ENCODE data around the gene RPTOR. TPM values are rescaled to one million over a fixed set of nuclear protein-coding genes. Genes with fewer than 3 reads are reported as not detected.
A peak's percentile ranks its signal among the peaks of the same experiment; 100 is the strongest.

The RPTOR gene
- total and polyA plus RNA-seq, 10 of the 15 experiments (the other 5 are each of a cell fraction or from before 2014, with no cell fraction given) = 0.18 to 32.1 (median 7.8) TPM

DNA sequence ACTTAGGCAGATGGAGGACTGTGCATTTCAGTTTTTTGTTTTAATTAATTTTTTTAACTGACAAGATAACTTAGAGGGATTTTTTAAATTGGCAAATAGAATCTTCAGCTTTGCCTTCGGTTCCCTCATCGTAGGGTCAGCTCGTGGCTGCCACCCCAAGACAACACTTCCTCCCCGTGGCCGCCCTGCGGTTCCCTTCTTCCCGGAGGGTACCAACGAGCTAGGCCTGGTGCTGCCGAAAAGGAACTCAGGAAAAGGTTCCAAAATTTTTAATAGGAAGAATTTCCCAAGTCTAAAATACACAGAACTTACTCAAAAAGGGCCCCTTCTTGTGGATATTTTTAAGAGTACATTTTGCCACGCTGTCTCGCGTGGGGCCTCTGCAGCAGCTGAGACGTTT is 236.6 kb downstream of the RPTOR start:
- H3K27me3 ChIP-seq (replicated peaks in 1 of 2; ENCODE audit: control insufficient read depth in 2 of 2, insufficient read depth in 2 of 2, low read length in 1 of 2) = no peaks in the 10 kb centered on the region
- H3K27ac ChIP-seq (ENCODE audit: control insufficient read depth, insufficient read depth) = peak overlapping the region; percentile 70
- peaks cover 5% of the 10 kb centered on the region for H3K79me2 ChIP-seq (ENCODE audit: control insufficient read depth, insufficient read depth, low read length)
- no peak overlapping the region for H2AFZ ChIP-seq (ENCODE audit: control insufficient read depth, low read depth, low read length)
- intact Hi-C loops (cut with micrococcal nuclease; ENCODE audit: unreplicated experiment) (loop anchor here (5.0 kb wide), 1 partner anchor 44 kb away; no protein-coding TSS in a partner anchor), in situ Hi-C loops (cut with MboI) (no loop called here)
- ChIA-PET RAD21 (ENCODE audit: unreplicated experiment) (interaction anchor here (1.4 to 2.3 kb wide), 2 partner anchors 9 to 44 kb away, joined by 5 to 12 read pairs; no protein-coding TSS in a partner anchor), SMC1A (ENCODE audit: uncharacterized antibody, unreplicated experiment) (interaction anchor here (0.5 to 1.9 kb wide), 4 partner anchors 9 to 129 kb away, joined by 3 to 10 read pairs (median 4); no protein-coding TSS in a partner anchor), CTCF (interaction anchor here (2.2 kb wide), 1 partner anchor 9 kb away, joined by 13 read pairs; no protein-coding TSS in a partner anchor), POLR2A (interaction anchor here (0.9 to 1.0 kb wide), 3 partner anchors 41 to 51 kb away, joined by 3 read pairs; no protein-coding TSS in a partner anchor)
- H3K4me2 ChIP-seq (ENCODE audit: control insufficient read depth, insufficient read depth) = peak overlapping the region; percentile 78
- WGBS (ENCODE audit: insufficient coverage, insufficient replicate concordance, low lambda C conversion rate, missing lambda C conversion rate) = 99% methylated on average over 13 of the region's 13 CpGs
- peak overlapping the region; percentile 45; the same call in 1 of the 2 replicates for H3K4me3 ChIP-seq
- ATAC-seq (no peak), DNase-seq (ENCODE audit: low read depth, low spot score) (no peak), FAIRE-seq (no peak)
- 0 out of 2 replicates have a peak, but pooled peaks have one; percentile 1 for TF ChIP-seq SPI1 (IDR thresholded peaks at IDR 0.05; ENCODE audit: borderline replicate concordance, insufficient read depth, low read depth, low read length)
- peak; percentile 18; the same call in 1 of the 2 replicates for TF ChIP-seq RAD21 (IDR thresholded peaks at IDR 0.05; ENCODE audit: insufficient read depth, low read depth, low read length)
- no peak for TF ChIP-seq TCF3 (IDR thresholded peaks at IDR 0.05; ENCODE audit: borderline replicate concordance, insufficient read depth, low read depth, low read length)
- no peak for TF ChIP-seq IRF4 (IDR thresholded peaks at IDR 0.05; ENCODE audit: low read depth, low read length)
- peaks cover 0 to 6% of the 10 kb centered on the region in 2 experiments; a peak in 3 of 4 replicates for H3K36me3 ChIP-seq (ENCODE audit: control insufficient read depth in 2 of 2, insufficient read depth in 2 of 2, low read length in 1 of 2)
- H3K9ac ChIP-seq (ENCODE audit: control insufficient read depth, insufficient read depth, low read length) = peak overlapping the region; percentile 60
- no TSS peak for BruUV-seq (replicated peaks)
- H4K20me1 ChIP-seq (ENCODE audit: control insufficient read depth, insufficient read depth) = no peaks in the 10 kb centered on the region
- peaks cover 31% of the 10 kb centered on the region for H3K4me1 ChIP-seq (ENCODE audit: control insufficient read depth, insufficient read depth, low read length)
- no peaks in the 10 kb centered on the region; the same call in 2 of the 3 replicates for H3K9me3 ChIP-seq (replicated peaks; ENCODE audit: control insufficient read depth, insufficient read depth, low read length)

DNA sequence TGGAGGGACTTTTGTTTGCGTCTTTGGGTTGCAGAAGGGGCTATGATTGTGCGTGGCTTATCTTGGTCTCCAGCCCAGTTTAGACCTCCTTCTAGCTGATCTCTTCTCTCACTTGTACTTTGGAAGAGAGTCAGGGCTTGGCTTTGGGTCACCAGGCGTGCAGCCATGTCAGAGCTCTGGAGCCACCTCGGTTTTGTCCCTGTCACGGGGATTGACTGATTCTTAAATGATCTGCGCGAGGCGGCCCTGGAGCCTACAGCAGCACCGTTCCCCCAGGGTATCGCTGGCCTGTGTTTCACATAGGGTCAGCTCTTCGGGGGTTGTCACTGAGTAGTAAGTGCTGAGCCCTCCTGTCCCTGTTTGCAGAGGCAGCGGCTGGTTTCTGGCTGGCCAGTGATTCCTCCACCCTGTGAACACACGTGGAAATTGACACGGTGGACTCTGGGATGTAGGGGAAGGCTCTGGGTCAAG is 237.2 kb downstream of the RPTOR start:
- FAIRE-seq = no peak
- ChIA-PET RAD21 (ENCODE audit: unreplicated experiment) (interaction anchor here (2.3 kb wide), 1 partner anchor 8 kb away, joined by 12 read pairs; no protein-coding TSS in a partner anchor), CTCF (interaction anchor here (2.2 kb wide), 1 partner anchor 9 kb away, joined by 13 read pairs; no protein-coding TSS in a partner anchor), SMC1A (ENCODE audit: uncharacterized antibody, unreplicated experiment) (interaction anchor here (1.7 to 1.9 kb wide), 2 partner anchors 9 to 50 kb away, joined by 4 to 10 read pairs; no protein-coding TSS in a partner anchor), POLR2A (interaction anchor here (0.9 kb wide), 1 partner anchor 42 kb away, joined by 3 read pairs; no protein-coding TSS in a partner anchor)
- H3K36me3 ChIP-seq (ENCODE audit: control insufficient read depth in 2 of 2, insufficient read depth in 2 of 2, low read length in 1 of 2) = peaks cover 0 to 3% of the 10 kb centered on the region in 2 experiments; a peak in 3 of 4 replicates
- TF ChIP-seq SP1 (IDR thresholded peaks at IDR 0.05; ENCODE audit: low read depth, low read length) = no peak
- TF ChIP-seq, protein P1, sequence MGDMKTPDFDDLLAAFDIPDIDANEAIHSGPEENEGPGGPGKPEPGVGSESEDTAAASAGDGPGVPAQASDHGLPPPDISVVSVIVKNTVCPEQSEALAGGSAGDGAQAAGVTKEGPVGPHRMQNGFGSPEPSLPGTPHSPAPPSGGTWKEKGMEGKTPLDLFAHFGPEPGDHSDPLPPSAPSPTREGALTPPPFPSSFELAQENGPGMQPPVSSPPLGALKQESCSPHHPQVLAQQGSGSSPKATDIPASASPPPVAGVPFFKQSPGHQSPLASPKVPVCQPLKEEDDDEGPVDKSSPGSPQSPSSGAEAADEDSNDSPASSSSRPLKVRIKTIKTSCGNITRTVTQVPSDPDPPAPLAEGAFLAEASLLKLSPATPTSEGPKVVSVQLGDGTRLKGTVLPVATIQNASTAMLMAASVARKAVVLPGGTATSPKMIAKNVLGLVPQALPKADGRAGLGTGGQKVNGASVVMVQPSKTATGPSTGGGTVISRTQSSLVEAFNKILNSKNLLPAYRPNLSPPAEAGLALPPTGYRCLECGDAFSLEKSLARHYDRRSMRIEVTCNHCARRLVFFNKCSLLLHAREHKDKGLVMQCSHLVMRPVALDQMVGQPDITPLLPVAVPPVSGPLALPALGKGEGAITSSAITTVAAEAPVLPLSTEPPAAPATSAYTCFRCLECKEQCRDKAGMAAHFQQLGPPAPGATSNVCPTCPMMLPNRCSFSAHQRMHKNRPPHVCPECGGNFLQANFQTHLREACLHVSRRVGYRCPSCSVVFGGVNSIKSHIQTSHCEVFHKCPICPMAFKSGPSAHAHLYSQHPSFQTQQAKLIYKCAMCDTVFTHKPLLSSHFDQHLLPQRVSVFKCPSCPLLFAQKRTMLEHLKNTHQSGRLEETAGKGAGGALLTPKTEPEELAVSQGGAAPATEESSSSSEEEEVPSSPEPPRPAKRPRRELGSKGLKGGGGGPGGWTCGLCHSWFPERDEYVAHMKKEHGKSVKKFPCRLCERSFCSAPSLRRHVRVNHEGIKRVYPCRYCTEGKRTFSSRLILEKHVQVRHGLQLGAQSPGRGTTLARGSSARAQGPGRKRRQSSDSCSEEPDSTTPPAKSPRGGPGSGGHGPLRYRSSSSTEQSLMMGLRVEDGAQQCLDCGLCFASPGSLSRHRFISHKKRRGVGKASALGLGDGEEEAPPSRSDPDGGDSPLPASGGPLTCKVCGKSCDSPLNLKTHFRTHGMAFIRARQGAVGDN (IDR thresholded peaks at IDR 0.05) = no peak
- in situ Hi-C loops (cut with MboI) (no loop called here), intact Hi-C loops (cut with micrococcal nuclease; ENCODE audit: unreplicated experiment) (loop anchor here (5.0 kb wide), 1 partner anchor 45 kb away; no protein-coding TSS in a partner anchor)
- no peak overlapping the region for H2AFZ ChIP-seq (ENCODE audit: control insufficient read depth, low read depth, low read length)
- H3K4me2 ChIP-seq (ENCODE audit: control insufficient read depth, insufficient read depth) = no peak overlapping the region
- no peak overlapping the region for H3K4me3 ChIP-seq
- no TSS peak for BruUV-seq (replicated peaks)
- peak overlapping the region; percentile 70; the same call in 1 of the 2 replicates for H3K27ac ChIP-seq (ENCODE audit: control insufficient read depth, insufficient read depth)
- H3K79me2 ChIP-seq (ENCODE audit: control insufficient read depth, insufficient read depth, low read length) = peaks cover 5% of the 10 kb centered on the region
- no peaks in the 10 kb centered on the region for H3K27me3 ChIP-seq (replicated peaks in 1 of 2; ENCODE audit: control insufficient read depth in 2 of 2, insufficient read depth in 2 of 2, low read length in 1 of 2)
- 93% methylated on average over 14 of the region's 14 CpGs for WGBS (ENCODE audit: insufficient coverage, insufficient replicate concordance, low lambda C conversion rate, missing lambda C conversion rate)
- no peaks in the 10 kb centered on the region; the same call in 2 of the 3 replicates for H3K9me3 ChIP-seq (replicated peaks; ENCODE audit: control insufficient read depth, insufficient read depth, low read length)
- H4K20me1 ChIP-seq (ENCODE audit: control insufficient read depth, insufficient read depth) = no peaks in the 10 kb centered on the region
- H3K4me1 ChIP-seq (ENCODE audit: control insufficient read depth, insufficient read depth, low read length) = peaks cover 31% of the 10 kb centered on the region
- no peak overlapping the region for H3K9ac ChIP-seq (ENCODE audit: control insufficient read depth, insufficient read depth, low read length)
- DNase-seq (ENCODE audit: low read depth, low spot score) = no peak
- ATAC-seq = no peak
